ENCODE measurements around the gene VDAC2. TPM values are rescaled to one million over a fixed set of nuclear protein-coding genes. Genes with fewer than 3 reads are reported as not detected.

Gene VDAC2
- total RNA-seq, 1 experiment from 2014 or later = 354 TPM

- no peak for DNase-seq (ENCODE audit: low spot score)
Measured at GRCh38 chr10:75229971-75230370, 19.4 kb downstream of the VDAC2 start.

GRCh38 chr10:75230600-75231038, 20.0 kb downstream of the VDAC2 start:
- peak; percentile 85 for DNase-seq (ENCODE audit: low spot score)

GRCh38 chr10:75231672-75232581, 21.3 kb downstream of the VDAC2 start:
- DNase-seq (ENCODE audit: low spot score) = no peak

- DNase-seq (ENCODE audit: low spot score) = no peak
Measured at GRCh38 chr10:75233444-75234016, 22.9 kb downstream of the VDAC2 start.

GRCh38 chr10:75234017-75234682, 23.6 kb downstream of the VDAC2 start:
- peak; percentile 83 for DNase-seq (ENCODE audit: low spot score)

- no peak for DNase-seq (ENCODE audit: low spot score)
Measured at GRCh38 chr10:75234683-75235374, 24.2 kb downstream of the VDAC2 start.

GRCh38 chr10:75235375-75236177, 25.0 kb downstream of the VDAC2 start, which contains the start of gene COMTD1:
Gene COMTD1, minus strand, starts transcription at chr10:75235957. Its CDS starts 29 bp downstream, at chr10:75235928.
- DNase-seq (ENCODE audit: low spot score) = peak; percentile 87

- DNase-seq (ENCODE audit: low spot score) = no peak
Measured at GRCh38 chr10:75236178-75236825, 25.7 kb downstream of the VDAC2 start.

- no peak for DNase-seq (ENCODE audit: low spot score)
Measured at GRCh38 chr10:75238182-75239095, 27.8 kb downstream of the VDAC2 start.

GRCh38 chr10:75239096-75239790, 28.6 kb downstream of the VDAC2 start:
- no peak for DNase-seq (ENCODE audit: low spot score)

- DNase-seq (ENCODE audit: low spot score) = no peak
Measured at GRCh38 chr10:75240329-75241076, 29.9 kb downstream of the VDAC2 start.

- no peak for DNase-seq (ENCODE audit: low spot score)
Measured at GRCh38 chr10:75243426-75243825, 32.8 kb downstream of the VDAC2 start.

GRCh38 chr10:75244487-75245353, 34.1 kb downstream of the VDAC2 start:
- DNase-seq (ENCODE audit: low spot score) = no peak

- DNase-seq (ENCODE audit: low spot score) = no peak
Measured at GRCh38 chr10:75245354-75246250, 35.0 kb downstream of the VDAC2 start.

- DNase-seq (ENCODE audit: low spot score) = no peak
Measured at GRCh38 chr10:75246506-75246905, 35.9 kb downstream of the VDAC2 start.

GRCh38 chr10:75247797-75248196, 37.2 kb downstream of the VDAC2 start:
- DNase-seq (ENCODE audit: low spot score) = no peak

Measured in A172 (cell line).